GM18511 (cell line): ENCODE data around the gene GLI3.

Experiments
- ATAC-seq: cut with Tn5 transposase; IDR thresholded peaks from one replicate; pipeline ENCODE4 v1.9.1; 2021; ENCODE audit warnings: mild to moderate bottlenecking, moderate library complexity; ENCODE audit not compliant: unreplicated experiment

GLI3 gene

GRCh38 chr7:42045961-42046360 is 191.0 kb downstream of the GLI3 start:
- no peak for ATAC-seq

DNA sequence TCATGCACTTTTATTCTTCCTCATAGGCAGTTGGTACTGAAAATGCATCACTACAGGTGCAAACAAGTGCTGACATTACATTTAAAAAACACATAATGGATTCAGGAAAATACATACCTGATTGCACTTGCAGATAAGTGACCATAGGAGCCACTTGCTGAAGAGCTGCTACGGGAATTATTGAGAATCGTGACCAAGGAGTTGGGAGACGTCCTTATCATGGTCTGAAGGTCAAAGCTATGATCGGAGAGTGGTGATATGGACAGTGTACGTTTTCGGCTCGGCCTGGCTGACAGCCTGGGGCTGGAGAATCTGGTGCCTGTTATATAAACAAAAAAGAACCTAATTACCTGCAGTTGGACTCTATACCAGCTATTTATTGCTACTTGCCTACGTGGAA is 197.1 kb downstream of the GLI3 start:
- ATAC-seq = no peak

DNA sequence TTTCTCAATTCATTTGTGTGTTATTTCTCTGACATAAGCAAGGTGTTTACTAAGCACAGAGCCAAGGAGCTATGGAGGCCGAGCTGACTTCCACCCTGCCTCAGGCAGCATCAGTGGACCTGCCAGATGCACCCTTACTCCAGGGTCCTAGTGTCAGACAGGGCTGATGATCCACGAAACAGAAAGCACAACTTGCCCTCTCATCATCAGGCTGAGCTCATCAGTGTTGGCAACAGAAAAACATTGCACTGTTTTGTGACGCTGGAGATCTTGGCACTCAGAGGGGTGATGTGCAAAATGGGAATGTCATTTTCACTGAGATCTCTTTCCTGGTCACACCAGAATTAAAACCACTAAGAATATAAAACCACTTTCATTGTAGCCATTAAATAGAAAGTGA is 201.8 kb downstream of the GLI3 start:
- no peak for ATAC-seq

- ATAC-seq = no peak
Measured at GRCh38 chr7:42033480-42033879, 203.5 kb downstream of the GLI3 start.

DNA sequence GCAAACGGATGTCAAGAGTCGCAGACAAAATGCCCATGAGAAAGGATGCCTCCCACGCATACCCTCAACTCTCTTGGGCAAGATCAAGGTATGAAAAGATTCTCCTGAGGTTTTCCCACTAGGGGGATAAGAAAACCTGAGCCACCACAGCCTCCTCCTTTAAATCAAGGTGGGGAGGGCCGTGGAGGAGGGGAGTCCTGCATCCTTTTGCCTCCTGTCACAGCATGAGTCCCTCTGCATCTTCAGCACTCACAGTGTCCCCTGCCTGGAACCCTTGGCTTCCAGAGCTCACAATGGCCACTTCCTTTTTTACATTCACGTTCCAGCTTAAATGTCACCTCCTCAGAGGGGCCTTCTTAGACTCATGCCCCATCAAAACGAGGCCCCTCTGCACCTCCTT is 207.6 kb downstream of the GLI3 start:
- ATAC-seq = no peak

- ATAC-seq = no peak
Measured at GRCh38 chr7:42027521-42027920, 209.5 kb downstream of the GLI3 start.

- ATAC-seq = no peak
Measured at GRCh38 chr7:42026622-42027197, 210.3 kb downstream of the GLI3 start.

GRCh38 chr7:42025635-42026375 is 211.2 kb downstream of the GLI3 start:
- no peak for ATAC-seq

GRCh38 chr7:42024537-42024936 is 212.5 kb downstream of the GLI3 start:
- ATAC-seq = no peak

- ATAC-seq = no peak
Measured at GRCh38 chr7:42023262-42023661, 213.7 kb downstream of the GLI3 start.

GRCh38 chr7:42022791-42023190 is 214.2 kb downstream of the GLI3 start:
- no peak for ATAC-seq

DNA sequence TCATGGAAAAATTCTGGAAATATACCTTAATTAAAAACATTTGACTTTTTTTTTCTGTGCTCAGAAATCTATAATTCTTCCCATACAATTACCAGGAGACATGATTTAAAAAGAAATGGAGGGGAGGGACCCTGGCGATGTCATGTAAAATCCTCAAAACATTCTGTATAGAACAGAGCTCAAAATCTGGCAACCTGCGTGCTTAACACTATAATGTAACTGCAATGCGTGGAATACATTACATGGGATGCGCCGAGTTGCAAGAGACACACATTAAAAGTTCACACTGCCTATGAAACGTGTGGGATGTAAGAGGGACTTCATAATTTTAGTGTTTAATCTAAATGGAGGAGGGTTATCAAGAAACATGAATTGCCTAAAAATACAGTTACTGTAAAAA is 215.0 kb downstream of the GLI3 start:
- no peak for ATAC-seq

DNA sequence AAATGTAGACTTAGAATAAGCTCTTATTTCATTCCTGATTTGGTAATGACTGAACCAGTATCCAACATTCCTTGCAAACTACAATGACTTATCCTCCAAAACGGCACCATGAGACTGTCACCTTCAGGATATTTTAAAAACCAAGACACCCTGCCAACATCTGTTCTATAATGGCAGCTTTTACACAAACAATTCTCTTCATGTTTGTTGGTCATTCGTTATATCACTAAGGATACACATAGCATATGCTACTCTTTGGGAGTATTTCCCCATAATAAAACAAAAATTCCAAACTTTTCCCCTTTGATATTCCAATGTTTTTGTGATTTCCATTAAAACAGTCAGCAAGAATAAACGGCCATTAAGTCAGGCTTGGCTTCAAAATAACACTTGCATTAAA is 215.4 kb downstream of the GLI3 start:
- no peak for ATAC-seq

GRCh38 chr7:42020061-42020460 is 216.9 kb downstream of the GLI3 start:
- no peak for ATAC-seq

- no peak for ATAC-seq
Measured at GRCh38 chr7:42017349-42017986, 219.5 kb downstream of the GLI3 start.

DNA sequence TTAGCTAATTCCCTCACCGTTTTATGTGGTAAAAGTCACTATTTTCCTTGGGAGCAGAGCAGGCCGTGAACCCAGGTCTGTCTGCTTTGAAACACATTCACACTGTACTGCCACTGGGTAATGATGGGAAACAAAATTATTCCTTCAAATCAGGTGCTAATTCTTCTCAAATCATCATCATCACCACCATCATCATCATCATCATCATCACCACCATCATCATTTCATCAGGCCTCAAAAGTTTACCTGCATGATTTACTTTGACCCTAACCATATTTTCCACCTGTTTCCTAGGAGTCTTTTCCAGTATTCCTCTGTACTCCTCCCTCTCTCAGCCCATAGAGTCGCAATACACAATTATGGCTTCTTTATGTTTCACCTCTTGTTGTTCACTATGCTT is 220.5 kb downstream of the GLI3 start:
- no peak for ATAC-seq

DNA sequence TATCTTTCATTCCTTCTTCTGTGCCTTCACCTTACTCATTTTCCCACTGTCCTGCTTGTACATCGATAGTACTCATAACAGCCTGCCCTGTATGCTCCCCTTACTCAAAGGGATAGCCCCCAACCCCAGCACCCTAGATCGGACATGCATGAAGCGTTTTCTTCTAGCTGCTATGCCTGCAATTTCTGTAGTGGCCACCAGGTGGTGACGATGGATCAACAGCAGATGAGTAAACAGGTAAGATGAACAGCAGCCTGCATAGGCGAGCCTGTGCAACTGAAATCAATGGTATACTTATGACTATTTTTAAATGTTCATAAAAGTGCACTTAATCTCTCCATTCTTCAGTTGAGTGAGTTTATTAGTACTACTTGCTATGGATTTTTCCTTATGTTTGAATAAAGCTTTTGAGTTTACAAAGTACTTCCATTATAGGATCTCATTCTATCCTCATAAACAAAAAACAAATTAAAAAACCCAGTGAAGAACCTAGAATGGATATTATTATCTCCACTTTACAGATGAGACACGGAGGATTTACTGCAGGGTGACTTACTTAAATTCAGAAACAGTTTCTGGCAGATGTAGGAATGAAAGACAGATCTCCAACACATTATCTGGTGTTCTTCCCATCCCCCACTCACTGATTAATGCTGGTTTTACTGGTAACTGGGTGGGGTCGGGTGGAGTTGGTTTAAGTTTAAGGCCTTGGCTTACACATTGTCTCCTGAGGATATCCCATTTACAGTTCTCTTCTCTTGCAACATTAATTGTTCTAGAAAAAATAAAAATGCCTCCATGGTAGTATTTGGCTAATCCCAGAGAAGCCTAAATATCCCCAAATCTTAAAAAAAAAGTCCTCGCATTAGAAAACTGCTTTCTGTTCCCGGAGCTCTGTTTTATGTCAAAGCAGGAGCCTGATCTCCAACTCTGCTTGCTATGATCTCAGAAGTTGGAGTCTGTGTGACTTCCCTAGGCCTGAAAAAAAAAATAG is 222.1 kb downstream of the GLI3 start:
- no peak for ATAC-seq

- no peak for ATAC-seq
Measured at GRCh38 chr7:42012786-42013360, 224.1 kb downstream of the GLI3 start.

DNA sequence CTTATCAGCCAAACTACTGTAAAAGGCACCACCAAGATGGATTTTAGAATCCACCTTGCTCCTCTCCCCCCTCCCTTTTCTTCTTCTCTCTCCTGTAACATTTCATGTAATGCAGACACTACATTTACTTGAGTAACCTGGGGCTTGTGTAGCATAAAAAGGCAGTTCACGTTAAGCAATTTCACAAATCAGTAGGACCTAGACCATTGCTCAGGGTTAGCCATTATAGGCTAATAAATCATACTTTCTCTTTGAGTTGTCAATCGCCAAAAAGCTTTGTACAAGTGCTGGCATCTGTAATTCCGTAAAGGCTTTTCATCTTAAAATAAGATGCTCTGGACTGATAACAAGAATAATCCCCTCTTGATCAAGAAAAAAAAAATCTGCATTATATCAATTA is 224.7 kb downstream of the GLI3 start:
- no peak for ATAC-seq

DNA sequence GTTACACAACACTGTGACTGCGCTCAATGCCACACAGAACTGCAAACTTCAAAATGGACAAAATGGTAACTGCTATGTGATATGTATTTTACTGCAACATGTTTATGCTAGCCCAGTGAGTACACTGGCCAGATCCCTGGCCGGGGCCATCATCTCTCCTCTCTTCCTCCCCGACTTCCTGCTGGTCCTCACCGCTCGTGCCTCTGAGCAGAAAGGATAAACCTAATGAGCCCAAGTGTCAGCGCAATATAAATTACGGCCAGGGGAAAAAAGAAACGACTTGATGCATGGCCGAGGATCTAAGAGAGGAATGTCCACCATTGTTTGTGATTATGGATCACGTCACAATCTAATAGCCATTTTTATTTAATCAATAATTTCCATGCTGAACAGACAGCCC is 225.2 kb downstream of the GLI3 start:
- no peak for ATAC-seq

DNA sequence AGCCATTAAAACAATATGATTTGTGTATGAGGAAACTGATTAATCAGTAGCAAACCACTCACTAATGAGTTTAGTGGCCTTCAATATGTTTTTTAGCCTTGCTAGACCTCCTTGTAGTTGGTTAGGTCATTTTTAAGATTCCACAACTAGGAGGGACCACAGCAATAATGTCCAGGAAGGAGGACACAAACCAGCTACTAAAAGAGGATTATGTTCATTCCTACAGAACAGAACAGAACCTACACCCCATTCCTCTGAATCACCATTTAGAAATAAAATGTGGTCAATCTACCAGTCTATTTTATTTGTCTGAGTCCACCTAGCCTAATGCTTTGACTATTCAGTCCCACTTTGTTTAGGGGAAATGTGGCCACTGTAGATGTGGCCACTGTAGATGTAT is 226.3 kb downstream of the GLI3 start:
- no peak for ATAC-seq
